ENCODE measurements around the gene CHIC2. TPM values are rescaled to one million over a fixed set of nuclear protein-coding genes. Genes with fewer than 3 reads are reported as not detected.

Gene CHIC2
- total RNA-seq, 1 experiment from 2014 or later, result 11.0 TPM

DNA sequence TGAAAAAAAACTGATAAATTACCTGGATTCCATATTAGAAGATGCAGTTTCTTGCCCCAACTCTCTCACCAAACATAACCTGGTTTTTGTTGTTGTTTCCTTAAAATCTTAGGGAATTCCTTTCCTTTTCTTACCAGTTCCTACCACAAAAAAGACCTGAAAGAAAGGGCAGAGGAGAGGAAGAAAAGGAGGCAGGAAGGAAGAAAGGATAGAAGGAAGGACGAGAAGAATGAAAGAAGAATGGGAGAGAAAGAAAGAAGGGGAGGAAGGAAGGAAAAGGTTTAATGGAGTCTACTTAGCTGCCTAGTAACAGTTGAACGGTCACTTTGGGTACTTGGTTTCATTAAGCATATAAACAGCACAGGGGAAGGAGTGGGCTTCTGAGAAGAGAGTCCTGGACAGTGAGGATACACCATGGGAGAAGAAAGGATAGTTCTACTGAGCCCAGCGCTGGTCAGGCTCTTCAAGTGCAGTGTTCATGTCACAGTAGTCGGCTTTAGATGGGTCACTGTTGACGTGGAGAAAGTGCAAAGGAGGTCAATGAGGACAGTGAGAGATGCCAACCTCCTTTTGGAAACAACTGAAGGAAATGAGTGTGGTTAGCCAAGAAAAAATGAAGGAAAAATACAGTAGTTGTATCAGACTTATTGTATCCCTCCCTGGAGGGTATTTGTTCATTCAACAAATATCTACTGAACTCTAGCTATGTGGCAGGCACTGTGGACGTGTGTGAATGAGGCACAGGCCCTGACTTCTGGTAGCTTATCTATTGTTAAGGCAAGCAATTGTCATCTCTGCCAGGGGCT is 1.1 kb upstream of the CHIC2 start:
- Mint-ChIP-seq H3K36me3 (no peaks in the 10 kb centered on the region), H3K27me3 (ENCODE audit: low read depth) (peaks cover 7% of the 10 kb centered on the region; the same call in 1 of the 2 replicates), H3K9me3 (no peaks in the 10 kb centered on the region), H3K4me1 (peaks cover 42% of the 10 kb centered on the region), H3K27ac (no peak overlapping the region; the same call in 1 of the 2 replicates), H3K4me3 (peak overlapping the region; percentile 66)
- no peak for ATAC-seq
- DNase-seq (ENCODE audit: low spot score), result no peak
- TF ChIP-seq GTF2I (CRISPR knock-in tag; conservative IDR thresholded peaks at IDR 0.05), result no peak
- no peak for TF ChIP-seq ZBTB21 (CRISPR knock-in tag; IDR thresholded peaks at IDR 0.05; ENCODE audit: borderline replicate concordance)
- TF ChIP-seq, protein P1, sequence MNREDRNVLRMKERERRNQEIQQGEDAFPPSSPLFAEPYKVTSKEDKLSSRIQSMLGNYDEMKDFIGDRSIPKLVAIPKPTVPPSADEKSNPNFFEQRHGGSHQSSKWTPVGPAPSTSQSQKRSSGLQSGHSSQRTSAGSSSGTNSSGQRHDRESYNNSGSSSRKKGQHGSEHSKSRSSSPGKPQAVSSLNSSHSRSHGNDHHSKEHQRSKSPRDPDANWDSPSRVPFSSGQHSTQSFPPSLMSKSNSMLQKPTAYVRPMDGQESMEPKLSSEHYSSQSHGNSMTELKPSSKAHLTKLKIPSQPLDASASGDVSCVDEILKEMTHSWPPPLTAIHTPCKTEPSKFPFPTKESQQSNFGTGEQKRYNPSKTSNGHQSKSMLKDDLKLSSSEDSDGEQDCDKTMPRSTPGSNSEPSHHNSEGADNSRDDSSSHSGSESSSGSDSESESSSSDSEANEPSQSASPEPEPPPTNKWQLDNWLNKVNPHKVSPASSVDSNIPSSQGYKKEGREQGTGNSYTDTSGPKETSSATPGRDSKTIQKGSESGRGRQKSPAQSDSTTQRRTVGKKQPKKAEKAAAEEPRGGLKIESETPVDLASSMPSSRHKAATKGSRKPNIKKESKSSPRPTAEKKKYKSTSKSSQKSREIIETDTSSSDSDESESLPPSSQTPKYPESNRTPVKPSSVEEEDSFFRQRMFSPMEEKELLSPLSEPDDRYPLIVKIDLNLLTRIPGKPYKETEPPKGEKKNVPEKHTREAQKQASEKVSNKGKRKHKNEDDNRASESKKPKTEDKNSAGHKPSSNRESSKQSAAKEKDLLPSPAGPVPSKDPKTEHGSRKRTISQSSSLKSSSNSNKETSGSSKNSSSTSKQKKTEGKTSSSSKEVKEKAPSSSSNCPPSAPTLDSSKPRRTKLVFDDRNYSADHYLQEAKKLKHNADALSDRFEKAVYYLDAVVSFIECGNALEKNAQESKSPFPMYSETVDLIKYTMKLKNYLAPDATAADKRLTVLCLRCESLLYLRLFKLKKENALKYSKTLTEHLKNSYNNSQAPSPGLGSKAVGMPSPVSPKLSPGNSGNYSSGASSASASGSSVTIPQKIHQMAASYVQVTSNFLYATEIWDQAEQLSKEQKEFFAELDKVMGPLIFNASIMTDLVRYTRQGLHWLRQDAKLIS (CRISPR knock-in tag; IDR thresholded peaks at IDR 0.05; ENCODE audit: borderline replicate concordance), result no peak
- no peak for TF ChIP-seq MYBL2 (CRISPR knock-in tag; IDR thresholded peaks at IDR 0.05)
- TF ChIP-seq SP1 (CRISPR knock-in tag; conservative IDR thresholded peaks at IDR 0.05), result no peak
- TF ChIP-seq JAZF1 (CRISPR knock-in tag; IDR thresholded peaks at IDR 0.05), result no peak
- TF ChIP-seq, protein P2, sequence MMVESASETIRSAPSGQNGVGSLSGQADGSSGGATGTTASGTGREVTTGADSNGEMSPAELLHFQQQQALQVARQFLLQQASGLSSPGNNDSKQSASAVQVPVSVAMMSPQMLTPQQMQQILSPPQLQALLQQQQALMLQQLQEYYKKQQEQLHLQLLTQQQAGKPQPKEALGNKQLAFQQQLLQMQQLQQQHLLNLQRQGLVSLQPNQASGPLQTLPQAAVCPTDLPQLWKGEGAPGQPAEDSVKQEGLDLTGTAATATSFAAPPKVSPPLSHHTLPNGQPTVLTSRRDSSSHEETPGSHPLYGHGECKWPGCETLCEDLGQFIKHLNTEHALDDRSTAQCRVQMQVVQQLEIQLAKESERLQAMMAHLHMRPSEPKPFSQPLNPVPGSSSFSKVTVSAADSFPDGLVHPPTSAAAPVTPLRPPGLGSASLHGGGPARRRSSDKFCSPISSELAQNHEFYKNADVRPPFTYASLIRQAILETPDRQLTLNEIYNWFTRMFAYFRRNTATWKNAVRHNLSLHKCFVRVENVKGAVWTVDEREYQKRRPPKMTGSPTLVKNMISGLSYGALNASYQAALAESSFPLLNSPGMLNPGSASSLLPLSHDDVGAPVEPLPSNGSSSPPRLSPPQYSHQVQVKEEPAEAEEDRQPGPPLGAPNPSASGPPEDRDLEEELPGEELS (CRISPR knock-in tag; IDR thresholded peaks at IDR 0.05), result no peak
- no peak for TF ChIP-seq ZNF232 (CRISPR knock-in tag; IDR thresholded peaks at IDR 0.05)
- TF ChIP-seq, protein P3, sequence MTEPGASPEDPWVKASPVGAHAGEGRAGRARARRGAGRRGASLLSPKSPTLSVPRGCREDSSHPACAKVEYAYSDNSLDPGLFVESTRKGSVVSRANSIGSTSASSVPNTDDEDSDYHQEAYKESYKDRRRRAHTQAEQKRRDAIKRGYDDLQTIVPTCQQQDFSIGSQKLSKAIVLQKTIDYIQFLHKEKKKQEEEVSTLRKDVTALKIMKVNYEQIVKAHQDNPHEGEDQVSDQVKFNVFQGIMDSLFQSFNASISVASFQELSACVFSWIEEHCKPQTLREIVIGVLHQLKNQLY (CRISPR knock-in tag; IDR thresholded peaks at IDR 0.05), result no peak
- TF ChIP-seq, protein P4, sequence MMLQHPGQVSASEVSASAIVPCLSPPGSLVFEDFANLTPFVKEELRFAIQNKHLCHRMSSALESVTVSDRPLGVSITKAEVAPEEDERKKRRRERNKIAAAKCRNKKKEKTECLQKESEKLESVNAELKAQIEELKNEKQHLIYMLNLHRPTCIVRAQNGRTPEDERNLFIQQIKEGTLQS (CRISPR knock-in tag; conservative IDR thresholded peaks at IDR 0.05), result no peak
- TF ChIP-seq ATF1 (CRISPR knock-in tag; IDR thresholded peaks at IDR 0.05), result no peak
- no peak for TF ChIP-seq ESRRA (CRISPR knock-in tag; IDR thresholded peaks at IDR 0.05; ENCODE audit: borderline replicate concordance)
- ChIA-PET CTCF (no interaction called here), POLR2A (no interaction called here)

DNA sequence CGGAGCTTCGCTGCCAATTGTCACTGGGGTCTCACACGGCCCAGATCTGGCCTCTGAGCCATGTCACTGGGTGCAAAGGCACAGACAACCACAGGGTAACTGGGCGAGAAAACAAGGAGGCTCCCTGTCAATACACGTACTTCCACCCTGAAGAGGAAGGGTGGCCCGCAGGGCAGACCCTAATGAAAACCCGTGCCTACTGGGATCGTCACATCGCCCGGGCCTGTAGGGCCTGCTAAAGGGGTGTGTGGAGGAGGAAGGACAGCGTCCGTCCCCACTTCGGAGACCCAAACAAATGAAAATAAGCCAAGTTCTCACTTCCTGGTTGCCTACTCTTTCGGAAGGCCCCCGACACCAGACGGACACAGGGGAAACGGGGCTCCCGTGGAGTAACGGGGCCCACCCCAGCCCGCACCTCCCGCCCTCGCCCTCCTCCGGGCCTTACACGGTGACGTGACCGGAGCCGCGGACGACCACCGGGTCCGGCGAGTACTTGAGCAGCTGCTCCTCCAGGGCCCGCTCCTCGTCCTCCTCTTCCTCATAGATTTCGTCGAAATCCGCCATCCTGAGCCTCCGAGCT is 578 bp downstream of the CHIC2 start:
- ChIA-PET CTCF (interaction anchor here (1.1 kb wide), 1 partner anchor 169 kb away, joined by 3 read pairs; no protein-coding TSS in a partner anchor), POLR2A (interaction anchor here (0.6 kb wide), 1 partner anchor 34 kb away, joined by 3 read pairs; no protein-coding TSS in a partner anchor)
- DNase-seq (ENCODE audit: low spot score) (peak; percentile 26), ATAC-seq (peak; percentile 43)
- H3K36me3 Mint-ChIP-seq, result no peaks in the 10 kb centered on the region
- H3K9me3 Mint-ChIP-seq, result no peaks in the 10 kb centered on the region
- H3K27me3 Mint-ChIP-seq (ENCODE audit: low read depth), result peaks cover 7% of the 10 kb centered on the region; the same call in 1 of the 2 replicates
- peaks cover 45% of the 10 kb centered on the region for H3K4me1 Mint-ChIP-seq
- H3K27ac Mint-ChIP-seq, result peak overlapping the region; percentile 83; the same call in 1 of the 2 replicates
- H3K4me3 Mint-ChIP-seq, result peak overlapping the region; percentile 85
- TF ChIP-seq GTF2I (CRISPR knock-in tag; conservative IDR thresholded peaks at IDR 0.05), result no peak
- peak; percentile 15; the same call in 1 of the 2 replicates for TF ChIP-seq CBFB (CRISPR knock-in tag; IDR thresholded peaks at IDR 0.05; ENCODE audit: low read depth)
- no peak for TF ChIP-seq CREM (CRISPR knock-in tag; IDR thresholded peaks at IDR 0.05)
- TF ChIP-seq SP1 (CRISPR knock-in tag; conservative IDR thresholded peaks at IDR 0.05), result 0 out of 2 replicates have a peak, but pooled peaks have one; percentile 5
- TF ChIP-seq ZNF219 (CRISPR knock-in tag; IDR thresholded peaks at IDR 0.05; ENCODE audit: borderline replicate concordance), result no peak
- TF ChIP-seq ZNF416 (CRISPR knock-in tag; IDR thresholded peaks at IDR 0.05), result no peak
- TF ChIP-seq, protein P5, sequence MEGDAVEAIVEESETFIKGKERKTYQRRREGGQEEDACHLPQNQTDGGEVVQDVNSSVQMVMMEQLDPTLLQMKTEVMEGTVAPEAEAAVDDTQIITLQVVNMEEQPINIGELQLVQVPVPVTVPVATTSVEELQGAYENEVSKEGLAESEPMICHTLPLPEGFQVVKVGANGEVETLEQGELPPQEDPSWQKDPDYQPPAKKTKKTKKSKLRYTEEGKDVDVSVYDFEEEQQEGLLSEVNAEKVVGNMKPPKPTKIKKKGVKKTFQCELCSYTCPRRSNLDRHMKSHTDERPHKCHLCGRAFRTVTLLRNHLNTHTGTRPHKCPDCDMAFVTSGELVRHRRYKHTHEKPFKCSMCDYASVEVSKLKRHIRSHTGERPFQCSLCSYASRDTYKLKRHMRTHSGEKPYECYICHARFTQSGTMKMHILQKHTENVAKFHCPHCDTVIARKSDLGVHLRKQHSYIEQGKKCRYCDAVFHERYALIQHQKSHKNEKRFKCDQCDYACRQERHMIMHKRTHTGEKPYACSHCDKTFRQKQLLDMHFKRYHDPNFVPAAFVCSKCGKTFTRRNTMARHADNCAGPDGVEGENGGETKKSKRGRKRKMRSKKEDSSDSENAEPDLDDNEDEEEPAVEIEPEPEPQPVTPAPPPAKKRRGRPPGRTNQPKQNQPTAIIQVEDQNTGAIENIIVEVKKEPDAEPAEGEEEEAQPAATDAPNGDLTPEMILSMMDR (IDR thresholded peaks at IDR 0.05), result no peak
- TF ChIP-seq, protein P6, sequence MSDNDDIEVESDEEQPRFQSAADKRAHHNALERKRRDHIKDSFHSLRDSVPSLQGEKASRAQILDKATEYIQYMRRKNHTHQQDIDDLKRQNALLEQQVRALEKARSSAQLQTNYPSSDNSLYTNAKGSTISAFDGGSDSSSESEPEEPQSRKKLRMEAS (CRISPR knock-in tag; IDR thresholded peaks at IDR 0.05), result 0 out of 2 replicates have a peak, but pooled peaks have one; percentile 12

All from WTC11 (cell line).